GM12878 (cell line): ENCODE data around the gene PDZRN3. TPM values are rescaled to one million over a fixed set of nuclear protein-coding genes. Genes with fewer than 3 reads are reported as not detected.

ENCODE experiments used
- BCL3 ChIP-seq: IDR thresholded peaks from 2 replicates; pipeline ENCODE4 v1.6.1; 2011; ENCODE audit warnings: borderline replicate concordance, low read depth, mild to moderate bottlenecking, moderate library complexity, low read length; ENCODE audit not compliant: insufficient read depth, poor library complexity, severe bottlenecking
- HSF1 ChIP-seq: fragments of 150-350 bp; IDR thresholded peaks from 2 replicates; pipeline ENCODE4 v1.6.1; 2014; ENCODE audit warnings: mild to moderate bottlenecking, low read depth, low read length
- KAT2A ChIP-seq: conservative IDR thresholded peaks from 2 replicates; pipeline ENCODE4 v1.6.1; 2011; ENCODE audit warnings: low read depth, low read length; ENCODE audit not compliant: control insufficient read depth
- MLLT1 ChIP-seq: fragments of 450-650 bp; IDR thresholded peaks from 2 replicates; pipeline ENCODE4 v1.6.1; 2016; ENCODE audit warnings: mild to moderate bottlenecking
- NRF1 ChIP-seq: conservative IDR thresholded peaks from 2 replicates; pipeline ENCODE4 v1.6.1; 2011; ENCODE audit warnings: mild to moderate bottlenecking, low read depth, low read length, improper control_type of control experiment
- RBBP5 ChIP-seq: fragments of 200-600 bp; sonication (generic); conservative IDR thresholded peaks from 2 replicates; pipeline ENCODE4 v1.6.1; 2016
- REST ChIP-seq: IDR thresholded peaks from 2 replicates; pipeline ENCODE4 v1.6.1; 2012; ENCODE audit warnings: mild to moderate bottlenecking, low read depth, low read length
- TAF1 ChIP-seq: IDR thresholded peaks from 2 replicates; pipeline ENCODE4 v1.6.1; 2011; ENCODE audit warnings: mild to moderate bottlenecking, low read depth, low read length, borderline replicate concordance
- polyA plus RNA-seq, 11 experiments: library from polyadenylated mRNA; depleted of rRNA in 4 of 11; unstranded in 6 of 11; stranded (reverse) in 5 of 11; fragments of >200 nt; fragmentation: Nextera tagmentation in 4 of 11; fragmentation: Illumina TruSeq in 1 of 11; extraction: Ambion mirVana in 4 of 11; extraction: Trizol in 1 of 11; gene quantifications; 1 replicate in 1 of 11; 2 replicates in 10 of 11; pipeline versions ENCODE4 v1.2.1 to v1.2.3, GENCODE V29; 2011 to 2016; ENCODE audit warnings: inconsistent platforms in 2 of 11, missing spikeins in 2 of 11, low read depth in 1 of 11
- total RNA-seq, 4 experiments: library from RNA; depleted of rRNA in 3 of 4; stranded (reverse); fragments of >200 nt in 3 of 4; fragmentation: Illumina TruSeq in 1 of 4; extraction: Trizol in 1 of 4; gene quantifications; 2 replicates each; pipeline versions ENCODE4 v1.2.1 to v1.2.3, GENCODE V29; 2013 to 2021

PDZRN3 gene
- total and polyA plus RNA-seq, 10 of the 15 experiments (the other 5 are each of a cell fraction or from before 2014, with no cell fraction given), result 0.07 to 0.37 (median 0.12) TPM; not detected in 6

- TF ChIP-seq REST (no peak), TAF1 (no peak), MLLT1 (no peak), KAT2A (no peak), HSF1 (no peak), NRF1 (no peak), RBBP5 (no peak), BCL3 (no peak)
- TF ChIP-seq, all 136 proteins: peak for 0
Observed at GRCh38 chr3:73603762-73604171, 21.0 kb downstream of the PDZRN3 start (continued).
